GM12891 (cell line): ENCODE measurements around the gene RABAC1.
A peak's percentile ranks its signal among the peaks of the same experiment; 100 is the strongest.

Experiments used
- DNase-seq: peaks from one replicate; pipeline ENCODE4 v3.0.0; 2011; ENCODE audit warnings: low spot score; ENCODE audit not compliant: insufficient read length
- FAIRE-seq: peaks from 2 replicates; lab custom pipeline; 2011; peaks lifted over from hg19 to GRCh38; lab: Jason Lieb, UNC
- PAX5 ChIP-seq: IDR thresholded peaks from 2 replicates; pipeline ENCODE4 v1.6.1; 2011; ENCODE audit warnings: low read length, moderate library complexity, mild to moderate bottlenecking; ENCODE audit not compliant: insufficient read depth, severe bottlenecking
- POLR2A ChIP-seq: IDR thresholded peaks from 2 replicates; pipeline ENCODE4 v1.6.1; 2011; ENCODE audit warnings: low read depth, low read length, control low read depth
- POLR2AphosphoS5 ChIP-seq: IDR thresholded peaks from 2 replicates; pipeline ENCODE4 v1.6.1; 2011; ENCODE audit warnings: low read depth, low read length, control low read depth
- POU2F2 ChIP-seq: IDR thresholded peaks from 2 replicates; pipeline ENCODE4 v1.6.1; 2011; ENCODE audit warnings: low read depth, mild to moderate bottlenecking, control low read depth, low read length, moderate library complexity
- SPI1 ChIP-seq: IDR thresholded peaks from 2 replicates; pipeline ENCODE4 v1.6.1; 2011; ENCODE audit warnings: low read depth, low read length, control low read depth
- TAF1 ChIP-seq: IDR thresholded peaks from 2 replicates; pipeline ENCODE4 v1.6.1; 2011; ENCODE audit warnings: low read depth, low read length, control low read depth

Gene RABAC1

DNA sequence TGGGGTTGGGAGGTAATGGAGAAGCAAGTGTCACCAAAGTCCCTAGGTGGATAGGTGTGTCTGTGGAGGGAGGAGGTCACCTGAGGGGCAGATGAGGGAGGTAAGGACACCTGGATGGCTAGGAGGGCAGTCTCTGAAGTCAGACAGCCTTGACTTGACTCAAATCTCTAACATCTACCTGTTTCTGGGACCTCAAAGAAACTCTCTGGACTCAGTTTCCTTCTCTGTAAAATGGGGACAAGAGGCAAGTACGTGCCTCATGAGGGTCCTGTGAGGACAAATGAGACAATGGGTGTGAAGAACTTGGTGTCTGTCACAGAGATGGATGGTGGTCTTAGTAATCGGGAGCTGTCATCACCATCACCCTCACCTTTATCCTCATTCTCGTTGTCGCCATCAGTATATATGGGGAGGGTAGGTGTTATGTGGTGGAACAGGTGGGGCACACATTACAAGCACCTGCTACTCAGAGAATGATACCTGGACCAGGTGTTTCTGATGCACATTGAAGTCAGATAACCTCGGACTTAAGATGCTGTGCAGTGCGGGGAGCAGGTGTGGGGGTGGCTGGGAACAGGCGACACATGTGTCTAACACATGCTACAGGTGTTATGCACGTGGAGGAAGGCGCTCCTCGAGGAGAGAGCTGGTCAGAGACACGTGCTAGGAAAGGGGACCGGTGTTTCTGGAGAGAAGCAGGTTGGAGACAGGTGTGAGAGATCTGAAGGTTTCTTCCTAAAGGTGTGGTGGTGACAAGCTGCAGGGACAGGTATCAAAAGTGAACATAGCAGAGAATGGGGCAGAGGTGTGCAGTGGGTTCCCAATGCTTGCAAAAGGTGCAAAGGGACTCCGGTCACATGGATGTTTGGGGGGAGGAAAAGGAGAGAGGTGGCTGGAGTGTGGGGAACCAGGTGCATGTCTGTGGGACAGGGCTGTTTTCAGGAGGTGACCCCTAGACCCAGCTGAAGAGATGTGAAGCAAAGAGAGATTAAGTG is 34.7 kb downstream of the RABAC1 start:
- FAIRE-seq (no peak), DNase-seq (no peak)
- TF ChIP-seq POLR2A (no peak), POLR2AphosphoS5 (no peak), PAX5 (no peak), SPI1 (no peak), POU2F2 (no peak), TAF1 (no peak)

DNA sequence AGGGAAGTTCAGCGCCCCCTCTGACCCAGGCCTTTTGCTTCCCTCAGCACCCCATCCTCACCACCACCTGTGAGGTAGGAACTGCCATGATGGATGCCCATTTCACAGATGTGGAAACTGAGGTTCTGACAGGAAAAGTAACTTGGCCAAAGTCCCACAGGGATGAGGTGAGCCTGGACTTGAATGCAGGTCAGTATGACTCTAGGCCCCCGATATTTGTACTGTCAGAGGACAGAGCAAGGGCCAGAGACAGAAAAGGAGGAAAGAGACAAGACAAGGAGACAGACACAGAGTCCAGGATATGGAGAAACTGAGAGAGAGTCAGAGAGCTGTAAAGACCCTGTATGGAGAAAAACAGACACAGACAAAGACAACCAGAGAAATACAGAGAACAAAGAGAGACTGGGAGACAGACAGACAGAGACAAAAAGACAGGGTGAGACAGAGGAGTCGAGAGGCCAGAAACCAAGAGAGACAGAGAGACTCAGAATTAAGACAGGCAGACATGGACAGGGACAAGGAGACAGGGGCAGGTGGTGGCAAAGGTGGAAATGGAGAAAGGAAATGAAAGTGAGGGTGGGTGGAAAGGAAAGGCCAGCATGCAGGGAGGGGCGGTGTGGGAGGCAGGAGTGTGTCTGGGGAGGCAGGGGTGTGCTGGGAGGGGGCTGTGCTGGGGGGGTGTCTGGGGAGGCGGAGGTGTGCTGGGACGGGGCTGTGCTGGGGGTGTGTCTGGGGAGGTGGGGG is 35.9 kb downstream of the RABAC1 start:
- no peak for DNase-seq
- FAIRE-seq, result no peak
- TF ChIP-seq TAF1 (no peak), SPI1 (peak; percentile 63; the same call in 1 of the 2 replicates)

- no peak for TF ChIP-seq PAX5
- no peak for TF ChIP-seq SPI1
- no peak for TF ChIP-seq TAF1
- TF ChIP-seq POLR2AphosphoS5, result no peak
- no peak for TF ChIP-seq POLR2A
- TF ChIP-seq POU2F2, result no peak
- FAIRE-seq (no peak), DNase-seq (no peak)
These were observed 36.5 kb downstream of the RABAC1 start for GRCh38 chr19:41922585-41922984.

DNA sequence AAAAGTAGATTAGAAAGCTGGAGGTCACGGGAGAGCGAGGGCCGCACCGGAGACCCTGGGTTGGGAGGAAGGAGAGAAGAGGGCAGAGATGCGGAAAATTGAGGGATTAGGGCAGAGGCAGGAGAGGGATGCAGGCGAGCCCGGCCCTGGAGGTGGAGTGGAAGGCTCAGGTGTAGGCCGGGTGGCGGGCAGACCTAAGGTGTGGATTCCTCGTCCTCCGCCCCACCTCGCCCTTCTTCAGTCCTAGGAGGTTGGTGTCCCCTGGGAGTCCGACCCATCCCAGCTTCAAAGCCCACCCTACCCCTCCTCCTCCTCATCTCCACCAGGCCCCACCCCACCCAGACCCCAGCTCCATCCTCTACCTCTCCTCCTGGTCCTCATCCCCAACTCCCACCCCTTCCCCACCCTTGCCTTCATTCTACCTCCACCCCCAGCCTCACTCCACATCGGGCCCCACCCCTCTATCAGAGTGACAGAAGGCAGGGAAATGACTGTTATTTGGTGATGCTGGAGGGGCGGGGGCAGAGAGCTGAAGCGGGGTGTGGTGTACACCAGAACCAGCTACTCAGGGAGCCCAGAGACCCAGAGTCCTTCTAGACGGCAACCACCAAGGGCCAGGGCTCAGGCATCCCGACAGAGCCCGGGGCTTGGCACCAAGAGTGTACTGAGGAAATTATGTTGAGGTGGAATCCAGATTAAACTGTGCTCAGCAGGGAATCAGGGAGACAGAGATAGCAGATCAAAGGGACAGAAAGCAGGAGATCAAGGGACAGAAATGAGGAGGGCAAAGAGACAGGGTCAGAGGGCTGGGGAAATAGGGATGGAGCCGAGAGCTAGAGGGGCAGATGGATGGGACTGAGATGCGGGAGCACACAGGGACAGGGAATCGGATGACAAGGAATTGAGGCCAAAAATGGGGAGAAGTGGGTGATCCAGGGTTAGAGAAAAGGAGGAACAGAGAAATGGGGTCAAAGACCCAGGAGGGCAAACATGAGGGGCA is 37.2 kb downstream of the RABAC1 start:
- TF ChIP-seq TAF1 (no peak), PAX5 (no peak), POLR2A (no peak), SPI1 (no peak), POLR2AphosphoS5 (no peak)
- DNase-seq (no peak), FAIRE-seq (no peak)

GRCh38 chr19:41920882-41921576 is 38.1 kb downstream of the RABAC1 start:
- FAIRE-seq (no peak), DNase-seq (no peak)
- no peak for TF ChIP-seq POLR2A
- no peak for TF ChIP-seq TAF1
- no peak for TF ChIP-seq POU2F2
- no peak for TF ChIP-seq PAX5
- TF ChIP-seq SPI1, result no peak
- no peak for TF ChIP-seq POLR2AphosphoS5

- FAIRE-seq (peak; percentile 90), DNase-seq (no peak)
- TF ChIP-seq PAX5, result no peak
- TF ChIP-seq POU2F2, result 0 out of 2 replicates have a peak, but pooled peaks have one; percentile 32
- no peak for TF ChIP-seq TAF1
- TF ChIP-seq POLR2AphosphoS5, result 0 out of 2 replicates have a peak, but pooled peaks have one; percentile 39
- no peak for TF ChIP-seq SPI1
- TF ChIP-seq POLR2A, result 0 out of 2 replicates have a peak, but pooled peaks have one; percentile 20
These were observed 39.0 kb downstream of the RABAC1 start for GRCh38 chr19:41919948-41920712.

DNA sequence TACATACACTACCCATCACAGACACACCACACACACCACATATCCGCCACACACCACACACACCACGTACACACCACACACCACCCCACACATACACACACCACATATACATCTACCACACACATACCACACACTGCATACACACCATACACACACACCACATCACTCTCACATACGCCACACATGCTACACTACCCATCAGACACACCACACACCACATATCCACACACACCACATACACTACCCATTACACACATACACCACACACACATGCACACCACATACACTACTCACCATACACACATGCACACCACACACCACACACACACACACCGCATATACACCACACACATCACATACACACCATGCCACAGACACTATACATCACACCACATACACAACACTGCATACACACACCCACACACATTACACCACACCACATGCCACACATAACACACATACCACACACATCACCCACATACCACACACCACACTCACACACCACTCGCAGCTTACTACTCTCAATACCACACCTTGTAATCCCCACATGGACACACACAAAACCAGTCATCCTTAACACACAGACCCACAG is 40.4 kb downstream of the RABAC1 start:
- DNase-seq (no peak), FAIRE-seq (no peak)
- TF ChIP-seq POLR2AphosphoS5 (no peak), SPI1 (no peak), PAX5 (no peak), TAF1 (no peak), POU2F2 (no peak), POLR2A (no peak; the same call in 1 of the 2 replicates)
